IMR-90 (cell line): Measurements from ENCODE around the gene RPL19. TPM values are rescaled to one million over a fixed set of nuclear protein-coding genes. Genes with fewer than 3 reads are reported as not detected.
A peak's percentile ranks its signal among the peaks of the same experiment; 100 is the strongest.

ENCODE experiments used
- ATAC-seq: fragments of 200-7000 bp; cut with Tn5 transposase; 2 replicates; pipeline ENCODE4 v1.9.1; 2020; ENCODE audit warnings: low read depth, mild to moderate bottlenecking, moderate library complexity
- BruUV-seq: library from RNA; stranded (reverse); fragments of 400-500 nt; replicated peaks from 2 replicates; lab custom pipeline; 2021; lab: Mats Ljungman, UMichigan
- CTCF ChIA-PET: fragments of 300-600 bp; formaldehyde crosslinking; extraction: SDS; loops from one replicate; lab custom pipeline; 2021; ENCODE audit warnings: antibody characterized with exemption; lab: Yijun Ruan, JAX
- POLR2A ChIA-PET: fragments of 300-600 bp; sonication (Branson Sonifier 250); formaldehyde crosslinking; loops from one replicate; lab custom pipeline; 2022; ENCODE audit warnings: antibody characterized with exemption; ENCODE audit not compliant: unreplicated experiment; lab: Charles Lee
- DNase-seq: peaks from one replicate; pipeline ENCODE4 v3.0.0; 2013
- H2AFZ ChIP-seq: replicated peaks from 2 replicates; pipeline ENCODE3; 2013; ENCODE audit warnings: low read length, mild to moderate bottlenecking; ENCODE audit not compliant: poor library complexity
- H2AK5ac ChIP-seq: 2 replicates; pipeline ENCODE4 v1.6.1; 2013; ENCODE audit warnings: low read depth, low read length, inconsistent platforms
- H2AK9ac ChIP-seq: replicated peaks from 2 replicates; pipeline ENCODE3; 2013; ENCODE audit warnings: mild to moderate bottlenecking, low read depth, low read length, moderate library complexity; ENCODE audit not compliant: poor library complexity
- H2BK120ac ChIP-seq: 2 replicates; pipeline ENCODE4 v1.6.1; 2013; ENCODE audit warnings: low read depth, low read length, inconsistent platforms
- H2BK15ac ChIP-seq: 3 replicates; pipeline ENCODE4 v1.6.1; 2013; ENCODE audit warnings: low read depth, low read length, inconsistent platforms
- H2BK20ac ChIP-seq: 2 replicates; pipeline ENCODE4 v1.6.1; 2013; ENCODE audit warnings: low read depth, mild to moderate bottlenecking, inconsistent platforms, low read length, moderate library complexity
- H2BK5ac ChIP-seq: 2 replicates; pipeline ENCODE4 v1.6.1; 2013; ENCODE audit warnings: mild to moderate bottlenecking, low read depth, low read length, inconsistent platforms; ENCODE audit not compliant: poor library complexity, severe bottlenecking
- H3K14ac ChIP-seq: replicated peaks from 2 replicates; pipeline ENCODE4 v1.6.1; 2013; ENCODE audit warnings: low read depth, low read length, inconsistent platforms
- H3K18ac ChIP-seq: 2 replicates; pipeline ENCODE4 v1.6.1; 2013; ENCODE audit warnings: low read depth, low read length, control low read depth
- H3K23ac ChIP-seq: 2 replicates; pipeline ENCODE4 v1.6.1; 2013; ENCODE audit warnings: low read depth, low read length, inconsistent platforms
- H3K27ac ChIP-seq: 2 replicates; pipeline ENCODE4 v1.5.1; 2013; ENCODE audit warnings: mild to moderate bottlenecking, control low read depth, low read length; ENCODE audit not compliant: insufficient read depth
- H3K27me3 ChIP-seq: 2 replicates; pipeline ENCODE4 v1.6.1; 2013; ENCODE audit warnings: low read length; ENCODE audit not compliant: control insufficient read depth, insufficient read depth
- H3K36me3 ChIP-seq: 2 replicates; pipeline ENCODE4 v1.6.1; 2013; ENCODE audit warnings: low read length, mixed read lengths; ENCODE audit not compliant: control insufficient read depth, insufficient read depth
- H3K4ac ChIP-seq: 2 replicates; pipeline ENCODE4 v1.6.1; 2013; ENCODE audit warnings: low read depth, low read length, inconsistent platforms
- H3K4me1 ChIP-seq: 2 replicates; pipeline ENCODE4 v1.6.1; 2013; ENCODE audit warnings: low read length, mixed read lengths; ENCODE audit not compliant: control insufficient read depth, insufficient read depth
- H3K4me2 ChIP-seq: 2 replicates; pipeline ENCODE4 v1.6.1; 2013; ENCODE audit warnings: low read depth, mild to moderate bottlenecking, control low read depth, low read length, moderate library complexity
- H3K4me3 ChIP-seq: 2 replicates; pipeline ENCODE4 v1.5.1; 2013; ENCODE audit warnings: low read depth, mild to moderate bottlenecking, control low read depth, low read length, moderate library complexity; ENCODE audit not compliant: insufficient read depth
- H3K56ac ChIP-seq: 2 replicates; pipeline ENCODE4 v1.6.1; 2013; ENCODE audit warnings: low read length, inconsistent platforms; ENCODE audit not compliant: insufficient read depth; ENCODE audit errors: extremely low read depth
- H3K79me1 ChIP-seq, 2 experiments: 2 replicates each; pipeline ENCODE4 v1.6.1; 2013; ENCODE audit warnings: low read length in 2 of 2, inconsistent platforms in 1 of 2, low read depth in 1 of 2
- H3K9ac ChIP-seq: 2 replicates; pipeline ENCODE4 v1.6.1; 2013; ENCODE audit warnings: low read depth, low read length, control low read depth
- H3K9me1 ChIP-seq: 2 replicates; pipeline ENCODE4 v1.6.1; 2013; ENCODE audit warnings: low read length, inconsistent platforms; ENCODE audit not compliant: insufficient read depth
- H3K9me3 ChIP-seq: 2 replicates; pipeline ENCODE4 v1.6.1; 2013; ENCODE audit warnings: low read length; ENCODE audit not compliant: control insufficient read depth, insufficient read depth
- H4K20me1 ChIP-seq: 2 replicates; pipeline ENCODE4 v1.6.1; 2013; ENCODE audit warnings: low read length, inconsistent platforms; ENCODE audit not compliant: insufficient read depth
- H4K5ac ChIP-seq: 2 replicates; pipeline ENCODE4 v1.6.1; 2013; ENCODE audit warnings: mild to moderate bottlenecking, low read depth, low read length, control low read depth
- H4K8ac ChIP-seq, 2 experiments: 2 replicates each; pipeline ENCODE4 v1.6.1; 2013; ENCODE audit warnings: low read depth in 2 of 2, low read length in 2 of 2, control low read depth in 1 of 2, inconsistent platforms in 1 of 2
- H4K91ac ChIP-seq: 2 replicates; pipeline ENCODE4 v1.6.1; 2013; ENCODE audit warnings: low read depth, low read length, inconsistent platforms; ENCODE audit not compliant: insufficient read depth
- BHLHE40 ChIP-seq: fragments of 150-350 bp; IDR thresholded peaks from 2 replicates; pipeline ENCODE4 v1.6.1; 2016; ENCODE audit warnings: mild to moderate bottlenecking, low read depth, low read length
- CEBPB ChIP-seq: IDR thresholded peaks from 2 replicates; pipeline ENCODE4 v1.6.1; 2012; ENCODE audit warnings: low read depth, low read length, improper control_type of control experiment
- CHD1 ChIP-seq: IDR thresholded peaks from 2 replicates; pipeline ENCODE4 v1.6.1; 2012; ENCODE audit warnings: low read depth, low read length, improper control_type of control experiment
- CTCF ChIP-seq: conservative IDR thresholded peaks from 2 replicates; pipeline ENCODE4 v1.5.1; 2012; ENCODE audit warnings: mild to moderate bottlenecking, low read depth, low read length, improper control_type of control experiment
- ELK1 ChIP-seq: fragments of 150-350 bp; IDR thresholded peaks from 2 replicates; pipeline ENCODE4 v1.6.1; 2016; ENCODE audit warnings: low read depth, mild to moderate bottlenecking, low read length, moderate library complexity, borderline replicate concordance
- FOS ChIP-seq: fragments of 150-350 bp; IDR thresholded peaks from 2 replicates; pipeline ENCODE4 v1.6.1; 2016; ENCODE audit warnings: low read depth, low read length
- MAFK ChIP-seq: IDR thresholded peaks from 2 replicates; pipeline ENCODE4 v1.6.1; 2012; ENCODE audit warnings: low read depth, low read length, improper control_type of control experiment
- MAZ ChIP-seq: IDR thresholded peaks from 2 replicates; pipeline ENCODE4 v1.6.1; 2012; ENCODE audit warnings: low read depth, mild to moderate bottlenecking, low read length, improper control_type of control experiment, moderate library complexity, borderline replicate concordance
- MXI1 ChIP-seq: IDR thresholded peaks from 2 replicates; pipeline ENCODE4 v1.6.1; 2012; ENCODE audit warnings: low read depth, mild to moderate bottlenecking, low read length, moderate library complexity, borderline replicate concordance
- NFE2L2 ChIP-seq: fragments of 150-350 bp; IDR thresholded peaks from 2 replicates; pipeline ENCODE4 v1.6.1; 2016; ENCODE audit warnings: low read depth, mild to moderate bottlenecking, low read length
- POLR2A ChIP-seq: IDR thresholded peaks from 2 replicates; pipeline ENCODE4 v1.6.1; 2012; ENCODE audit warnings: mild to moderate bottlenecking, low read depth, low read length
- RAD21 ChIP-seq: IDR thresholded peaks from 2 replicates; pipeline ENCODE4 v1.6.1; 2012; ENCODE audit warnings: low read length, improper control_type of control experiment
- RCOR1 ChIP-seq: IDR thresholded peaks from 2 replicates; pipeline ENCODE4 v1.6.1; 2012; ENCODE audit warnings: mild to moderate bottlenecking, low read length, improper control_type of control experiment; ENCODE audit not compliant: insufficient replicate concordance
- RFX5 ChIP-seq: IDR thresholded peaks from 2 replicates; pipeline ENCODE4 v1.8.0; 2012; ENCODE audit warnings: low read depth, mild to moderate bottlenecking, low read length, moderate library complexity
- SMC3 ChIP-seq: fragments of 150-350 bp; IDR thresholded peaks from 2 replicates; pipeline ENCODE4 v1.6.1; 2016; ENCODE audit warnings: low read depth, mild to moderate bottlenecking, antibody characterized with exemption, low read length, moderate library complexity
- USF2 ChIP-seq: fragments of 150-350 bp; IDR thresholded peaks from 2 replicates; pipeline ENCODE4 v1.6.1; 2017; ENCODE audit warnings: mild to moderate bottlenecking, antibody characterized with exemption, low read length, low read depth
- WGBS, 2 experiments: methylation state at CpG; one replicate each; pipeline versions ENCODE4 v1.1.5 to v1.1.7; 2013; ENCODE audit warnings: missing lambda C conversion rate in 2 of 2; ENCODE audit not compliant: insufficient read length in 1 of 2; ENCODE audit errors: extremely low coverage in 2 of 2; 5-methylcytosine and 5-hydroxymethylcytosine counted together
- dilution Hi-C: fragments of 300-500 bp; cut with HindIII; formaldehyde crosslinking; loops from one replicate; pipeline ENCODE4 v1.14.3; 2018; ENCODE audit warnings: low sequenced_read_pairs; ENCODE audit not compliant: unreplicated experiment
- in situ Hi-C: fragments of 300-500 bp; cut with MboI; formaldehyde crosslinking; loops from 3 replicates; pipeline ENCODE4 v1.14.3; 2019; ENCODE audit warnings: low sequenced_read_pairs, inconsistent platforms, mixed read lengths
- intact Hi-C: fragments of 100-400 bp; cut with micrococcal nuclease; formaldehyde crosslinking; loops from 2 replicates; pipeline ENCODE4 v1.10.0; 2022
- polyA plus RNA-seq, 3 experiments: library from polyadenylated mRNA; depleted of rRNA; stranded (reverse); fragments of >200 nt; gene quantifications; 2 replicates each; pipeline ENCODE4 v1.2.3, GENCODE V29; 2012; ENCODE audit warnings: low replicate concordance in 1 of 3
- total RNA-seq: library from RNA; depleted of rRNA; stranded (reverse); fragments of >200 nt; gene quantifications from 2 replicates; pipeline ENCODE4 v1.2.3, GENCODE V29; 2012

RPL19 gene
- total and polyA plus RNA-seq, 2 of the 4 experiments (the other 2 are of a cell fraction) = 2,101 to 2,466 TPM

- ATAC-seq (no peak), DNase-seq (no peak)
- TF ChIP-seq SMC3 (no peak), FOS (no peak), RCOR1 (no peak), RAD21 (no peak), MAZ (no peak), CHD1 (no peak), RFX5 (no peak), MXI1 (no peak), MAFK (no peak), USF2 (no peak), CEBPB (no peak), NFE2L2 (no peak), CTCF (no peak), POLR2A (no peak), ELK1 (no peak), BHLHE40 (no peak)
- Histone ChIP-seq H3K9me1 (peaks cover 26% of the 10 kb centered on the region), H2BK120ac (no peak overlapping the region), H3K9me3 (no peaks in the 10 kb centered on the region), H2BK5ac (no peak overlapping the region), H3K36me3 (peaks cover 28% of the 10 kb centered on the region), H4K91ac (no peak overlapping the region), H2BK20ac (no peak overlapping the region), H3K79me1 (peaks cover 36 to 71% of the 10 kb centered on the region in 2 experiments), H3K18ac (no peak overlapping the region), H4K20me1 (peaks cover 30% of the 10 kb centered on the region), H3K4me3 (peak overlapping the region; percentile 88), H2AFZ (peak overlapping the region; percentile 59), H2BK15ac (no peak overlapping the region), H3K9ac (no peak overlapping the region), H3K27me3 (no peaks in the 10 kb centered on the region), H3K27ac (no peak overlapping the region), H3K23ac (0 out of 2 replicates have a peak overlapping the region, but pooled peaks have one; percentile 64), H2AK5ac (peak overlapping the region; percentile 78), H3K4ac (peak overlapping the region; percentile 58), H4K8ac (peak overlapping the region; percentile 2 to 14; a peak in 2 of 4 replicates), H3K56ac (no peak overlapping the region), H4K5ac (0 out of 2 replicates have a peak overlapping the region, but pooled peaks have one; percentile 36), H3K4me2 (peak overlapping the region; percentile 91), H3K14ac (peak overlapping the region; percentile 75; the same call in 1 of the 2 replicates), H3K4me1 (peaks cover 23% of the 10 kb centered on the region), H2AK9ac (peak overlapping the region; percentile 92)
- BruUV-seq = no TSS peak
- ChIA-PET POLR2A (no interaction called here), CTCF (no interaction called here)
- intact Hi-C loops = no loop called here
- in situ Hi-C loops = no loop called here
- WGBS, 2 experiments = no CpG with 5 or more reads among the region's 8 CpGs
- dilution Hi-C loops = no loop called here
These were observed 3.8 kb upstream of the RPL19 start for GRCh38 chr17:39196241-39196807.
